ENCODE results near the gene KCNK10.

Gene KCNK10

GRCh38 chr14:88321692-88322503, 1.2 kb downstream of the KCNK10 start:
- no peak overlapping the region for H3K9ac ChIP-seq
- H3K27ac ChIP-seq = no peak overlapping the region
- H3K36me3 ChIP-seq (ENCODE audit: insufficient read depth) = no peaks in the 10 kb centered on the region
- no peak overlapping the region for H3K4me2 ChIP-seq
- no peaks in the 10 kb centered on the region for H3K4me1 ChIP-seq (ENCODE audit: low read depth, poor library complexity, severe bottlenecking)
- TF ChIP-seq CTCF (conservative IDR thresholded peaks at IDR 0.05; ENCODE audit: low read depth, low read length) = no peak
- no peak overlapping the region for H3K4me3 ChIP-seq (IDR thresholded peaks at IDR 0.05; ENCODE audit: insufficient read depth, low read depth, low read length)
- H3K27me3 ChIP-seq (ENCODE audit: insufficient read depth, low read depth) = no peaks in the 10 kb centered on the region
- no peaks in the 10 kb centered on the region for H4K20me1 ChIP-seq (ENCODE audit: insufficient read depth)
- H2AFZ ChIP-seq (ENCODE audit: low read depth) = no peak overlapping the region
- no peaks in the 10 kb centered on the region for H3K79me2 ChIP-seq (ENCODE audit: insufficient read depth, low read depth)

GRCh38 chr14:88318406-88318805, 4.7 kb downstream of the KCNK10 start:
- H3K79me2 ChIP-seq (ENCODE audit: insufficient read depth, low read depth) = no peaks in the 10 kb centered on the region
- H4K20me1 ChIP-seq (ENCODE audit: insufficient read depth) = no peaks in the 10 kb centered on the region
- no peak overlapping the region for H3K27ac ChIP-seq
- H3K27me3 ChIP-seq (ENCODE audit: insufficient read depth, low read depth) = no peaks in the 10 kb centered on the region
- H3K4me3 ChIP-seq (IDR thresholded peaks at IDR 0.05; ENCODE audit: insufficient read depth, low read depth, low read length) = no peak overlapping the region
- H3K4me1 ChIP-seq (ENCODE audit: low read depth, poor library complexity, severe bottlenecking) = no peaks in the 10 kb centered on the region
- H3K36me3 ChIP-seq (ENCODE audit: insufficient read depth) = no peaks in the 10 kb centered on the region
- no peak overlapping the region for H2AFZ ChIP-seq (ENCODE audit: low read depth)
- no peak overlapping the region for H3K9ac ChIP-seq
- TF ChIP-seq CTCF (conservative IDR thresholded peaks at IDR 0.05; ENCODE audit: low read depth, low read length) = no peak
- no peak overlapping the region for H3K4me2 ChIP-seq

GRCh38 chr14:88316521-88316920, 6.5 kb downstream of the KCNK10 start:
- no peaks in the 10 kb centered on the region for H3K36me3 ChIP-seq (ENCODE audit: insufficient read depth)
- H3K4me1 ChIP-seq (ENCODE audit: low read depth, poor library complexity, severe bottlenecking) = no peaks in the 10 kb centered on the region
- H3K4me3 ChIP-seq (IDR thresholded peaks at IDR 0.05; ENCODE audit: insufficient read depth, low read depth, low read length) = no peak overlapping the region
- no peaks in the 10 kb centered on the region for H3K27me3 ChIP-seq (ENCODE audit: insufficient read depth, low read depth)
- TF ChIP-seq CTCF (conservative IDR thresholded peaks at IDR 0.05; ENCODE audit: low read depth, low read length) = no peak
- H3K9ac ChIP-seq = no peak overlapping the region
- no peaks in the 10 kb centered on the region for H4K20me1 ChIP-seq (ENCODE audit: insufficient read depth)
- no peak overlapping the region for H3K27ac ChIP-seq
- no peak overlapping the region for H3K4me2 ChIP-seq
- H3K79me2 ChIP-seq (ENCODE audit: insufficient read depth, low read depth) = no peaks in the 10 kb centered on the region
- no peak overlapping the region for H2AFZ ChIP-seq (ENCODE audit: low read depth)

GRCh38 chr14:88312257-88312656, 10.8 kb downstream of the KCNK10 start:
- Histone ChIP-seq H3K4me2 (no peak overlapping the region), H3K4me3 (IDR thresholded peaks at IDR 0.05; ENCODE audit: insufficient read depth, low read depth, low read length) (no peak overlapping the region), H2AFZ (ENCODE audit: low read depth) (no peak overlapping the region), H3K27ac (no peak overlapping the region), H3K79me2 (ENCODE audit: insufficient read depth, low read depth) (no peaks in the 10 kb centered on the region), H3K9ac (no peak overlapping the region), H3K4me1 (ENCODE audit: low read depth, poor library complexity, severe bottlenecking) (no peaks in the 10 kb centered on the region), H3K27me3 (ENCODE audit: insufficient read depth, low read depth) (no peaks in the 10 kb centered on the region), H4K20me1 (ENCODE audit: insufficient read depth) (no peaks in the 10 kb centered on the region), H3K36me3 (ENCODE audit: insufficient read depth) (no peaks in the 10 kb centered on the region)
- no peak for TF ChIP-seq CTCF (conservative IDR thresholded peaks at IDR 0.05; ENCODE audit: low read depth, low read length)
